Left ventricle myocardium inferior (tissue), 1 donor: ENCODE measurements around the gene DNAJC11. TPM values are rescaled to one million over a fixed set of nuclear protein-coding genes. Genes with fewer than 3 reads are reported as not detected.

Experiments
- DNase-seq: peaks from one replicate; pipeline ENCODE4 v3.0.0-alpha.2; 2020
- H3K27ac ChIP-seq: fragments of 200-600 bp; replicated peaks from 2 replicates; pipeline ENCODE4 v1.8.0; 2021
- H3K27me3 ChIP-seq: fragments of 200-600 bp; 2 replicates; pipeline ENCODE4 v1.8.0; 2021; ENCODE audit warnings: low read depth
- H3K36me3 ChIP-seq: fragments of 200-600 bp; 2 replicates; pipeline ENCODE4 v1.8.0; 2021
- H3K4me1 ChIP-seq: fragments of 200-600 bp; 2 replicates; pipeline ENCODE4 v1.8.0; 2021
- H3K4me3 ChIP-seq: fragments of 200-600 bp; 2 replicates; pipeline ENCODE4 v1.8.0; 2021; ENCODE audit warnings: mild to moderate bottlenecking, moderate library complexity
- H3K9me3 ChIP-seq: fragments of 200-600 bp; replicated peaks from 2 replicates; pipeline ENCODE4 v1.8.0; 2021
- intact Hi-C: fragments of 100-400 bp; cut with micrococcal nuclease; formaldehyde crosslinking; loops from one replicate; pipeline ENCODE4 v1.11.0; 2022
- total RNA-seq: library from RNA; stranded (reverse); fragmentation: NEBNext Ultra II Directional; extraction: Animal tissue kit (Norgen Biotek cat#: 25700); gene quantifications from one replicate; pipeline ENCODE4 v1.2.1, GENCODE V29; 2021
- TF ChIP-seq, protein P1 (sequence below): fragments of 200-600 bp; IDR thresholded peaks from 2 replicates; pipeline ENCODE4 v1.8.0; 2021; ENCODE audit warnings: antibody characterized with exemption, mild to moderate bottlenecking, borderline replicate concordance
- donor health status: DM: no; HTN: yes; CAD: no; lungs with severe emphysema.

The DNAJC11 gene
- total RNA-seq, 1 donor from 2014 or later = 73.6 TPM

DNA sequence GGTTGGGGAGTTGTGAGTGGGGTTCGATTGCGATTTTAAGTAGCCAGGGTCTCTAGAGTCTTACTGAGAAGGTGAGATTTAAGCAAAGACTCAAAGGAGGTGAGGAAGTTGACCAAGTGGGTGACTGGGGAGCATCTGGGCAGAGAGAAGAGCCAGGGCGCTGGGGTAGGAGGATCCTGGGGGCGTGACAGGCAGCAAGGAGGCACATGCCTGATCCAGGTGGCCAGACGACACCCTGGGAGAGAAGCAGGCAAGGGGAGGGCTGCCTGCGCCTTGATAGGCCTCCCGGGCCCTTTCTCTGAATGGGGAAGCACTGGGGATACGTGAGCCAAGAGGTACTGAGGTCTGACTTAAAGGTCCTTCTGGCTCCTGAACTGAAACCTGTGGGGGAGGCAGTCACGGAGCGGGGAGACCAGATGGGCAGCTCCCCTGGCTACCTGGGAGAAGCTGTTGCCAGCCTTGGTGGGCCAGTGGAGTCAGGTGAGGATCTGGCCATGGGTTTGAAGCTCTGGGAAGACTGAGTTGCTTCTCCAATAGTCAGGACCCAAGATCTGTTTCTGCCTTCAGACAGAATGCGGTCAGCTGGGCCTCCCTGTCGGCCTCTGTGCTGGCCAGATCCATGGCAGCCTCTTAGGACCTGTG, 116.4 kb downstream of the DNAJC11 start:
- Histone ChIP-seq H3K27ac (no peak overlapping the region), H3K9me3 (no peaks in the 10 kb centered on the region), H3K27me3 (no peaks in the 10 kb centered on the region), H3K4me1 (peaks cover 92% of the 10 kb centered on the region), H3K36me3 (peaks cover 29% of the 10 kb centered on the region), H3K4me3 (no peak overlapping the region)
- intact Hi-C loops = no loop called here
- TF ChIP-seq, protein P1, sequence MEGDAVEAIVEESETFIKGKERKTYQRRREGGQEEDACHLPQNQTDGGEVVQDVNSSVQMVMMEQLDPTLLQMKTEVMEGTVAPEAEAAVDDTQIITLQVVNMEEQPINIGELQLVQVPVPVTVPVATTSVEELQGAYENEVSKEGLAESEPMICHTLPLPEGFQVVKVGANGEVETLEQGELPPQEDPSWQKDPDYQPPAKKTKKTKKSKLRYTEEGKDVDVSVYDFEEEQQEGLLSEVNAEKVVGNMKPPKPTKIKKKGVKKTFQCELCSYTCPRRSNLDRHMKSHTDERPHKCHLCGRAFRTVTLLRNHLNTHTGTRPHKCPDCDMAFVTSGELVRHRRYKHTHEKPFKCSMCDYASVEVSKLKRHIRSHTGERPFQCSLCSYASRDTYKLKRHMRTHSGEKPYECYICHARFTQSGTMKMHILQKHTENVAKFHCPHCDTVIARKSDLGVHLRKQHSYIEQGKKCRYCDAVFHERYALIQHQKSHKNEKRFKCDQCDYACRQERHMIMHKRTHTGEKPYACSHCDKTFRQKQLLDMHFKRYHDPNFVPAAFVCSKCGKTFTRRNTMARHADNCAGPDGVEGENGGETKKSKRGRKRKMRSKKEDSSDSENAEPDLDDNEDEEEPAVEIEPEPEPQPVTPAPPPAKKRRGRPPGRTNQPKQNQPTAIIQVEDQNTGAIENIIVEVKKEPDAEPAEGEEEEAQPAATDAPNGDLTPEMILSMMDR = no peak
- no peak for DNase-seq

Other genes with a start within 250 kb of the DNAJC11 start
- gene TNFRSF25, start 235.6 kb downstream of the DNAJC11 start, total RNA-seq = 12.6 TPM
- gene PLEKHG5, start 210.1 kb downstream of the DNAJC11 start, total RNA-seq = 16.2 TPM
- gene NOL9, start 147.3 kb downstream of the DNAJC11 start, total RNA-seq = 13.4 TPM
- not detected for gene TAS1R1, start 146.5 kb downstream of the DNAJC11 start, total RNA-seq
- 12.9 TPM for gene ZBTB48, start 121.8 kb downstream of the DNAJC11 start, total RNA-seq
- 83.7 TPM for gene KLHL21, start 98.9 kb downstream of the DNAJC11 start, total RNA-seq
- gene PHF13, start 88.1 kb downstream of the DNAJC11 start, total RNA-seq = 6.8 TPM
- 14.9 TPM for gene THAP3, start 76.9 kb downstream of the DNAJC11 start, total RNA-seq
- gene CAMTA1, start 83.6 kb upstream of the DNAJC11 start, total RNA-seq = 160 TPM